ES-I3 (cell line): ENCODE measurements around the gene C19orf44.
"Not testable (repeated sequence)": the region's sequence is repeated elsewhere in the genome, so short reads cannot be mapped to it uniquely, and the experiment has no call there.

Experiments used
- H3K36me3 ChIP-seq: 2 replicates; pipeline ENCODE4 v1.6.1; 2013; ENCODE audit warnings: mild to moderate bottlenecking, low read length, control low read depth, moderate library complexity; ENCODE audit not compliant: insufficient read depth
- H3K4me1 ChIP-seq: 2 replicates; pipeline ENCODE4 v1.6.1; 2013; ENCODE audit warnings: mild to moderate bottlenecking, control low read depth, low read length; ENCODE audit not compliant: insufficient read depth
- H3K9ac ChIP-seq: 2 replicates; pipeline ENCODE4 v1.6.1; 2013; ENCODE audit warnings: low read depth, mild to moderate bottlenecking, low read length, moderate library complexity
- H3K9me3 ChIP-seq: 2 replicates; pipeline ENCODE4 v1.6.1; 2013; ENCODE audit warnings: mild to moderate bottlenecking, low read length, moderate library complexity; ENCODE audit not compliant: control insufficient read depth, insufficient read depth

C19orf44 gene

DNA sequence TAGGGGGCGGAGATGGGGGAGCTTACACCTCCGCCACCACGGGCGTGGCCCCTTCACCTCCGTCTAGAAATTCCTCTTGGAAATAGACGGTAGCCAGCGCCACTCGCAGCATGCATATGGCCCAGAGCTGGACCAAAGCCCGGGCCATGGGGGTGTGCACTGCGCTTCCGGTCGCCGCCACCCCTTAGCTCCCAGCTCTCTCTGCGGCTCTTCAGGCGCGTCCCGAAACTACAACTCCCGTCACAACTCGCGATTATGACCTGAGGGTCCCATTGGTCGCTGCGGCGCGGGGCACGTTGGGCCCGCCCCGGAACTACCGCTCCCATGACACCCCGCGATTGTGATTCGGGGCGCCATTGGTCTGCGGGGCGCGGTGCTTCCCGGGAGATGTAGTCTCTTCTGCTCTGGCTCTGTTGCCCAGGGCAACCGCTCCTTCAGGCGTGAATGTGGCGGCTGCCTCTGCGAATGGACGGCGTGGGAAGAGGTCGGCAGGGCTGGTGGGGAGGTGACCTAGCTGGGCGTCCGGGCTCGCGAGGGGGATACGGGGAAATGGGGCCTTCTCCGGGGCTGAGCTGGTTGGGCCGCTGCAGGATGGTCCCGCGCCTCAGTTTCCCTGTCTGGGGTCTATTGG is at the start of gene C19orf44, which contains the start of gene CALR3:
Gene C19orf44 (plus strand): TSS at position 413 of the 631 bp plus-strand sequence. CDS start 4,399 bp downstream, outside the sequence.
Gene CALR3 (minus strand): TSS at position 186 of the 631 bp plus-strand sequence. CDS start 38 bp downstream, at position 148.
- no peaks in the 10 kb centered on the region for H3K36me3 ChIP-seq
- no peaks in the 10 kb centered on the region for H3K9me3 ChIP-seq
- H3K4me1 ChIP-seq, result 0 out of 2 replicates have a peak, but pooled peaks cover 4% of the 10 kb centered on the region
- peak within 1 kb of the TSS; percentile 82 for H3K9ac ChIP-seq

GRCh38 chr19:16446724-16447368 is 49.3 kb upstream of the C19orf44 start:
- no peak overlapping the region for H3K9ac ChIP-seq

GRCh38 chr19:16448872-16449271 is 47.3 kb upstream of the C19orf44 start:
- peaks cover 18% of the 10 kb centered on the region for H3K4me1 ChIP-seq
- not testable (repeated sequence) for H3K36me3 ChIP-seq, H3K9ac ChIP-seq, H3K9me3 ChIP-seq

More at GRCh38 chr19:16446724-16447368, 49.3 kb upstream of the C19orf44 start:
- no peaks in the 10 kb centered on the region for H3K9me3 ChIP-seq
- no peaks in the 10 kb centered on the region for H3K36me3 ChIP-seq
- H3K4me1 ChIP-seq, result peaks cover 30% of the 10 kb centered on the region

DNA sequence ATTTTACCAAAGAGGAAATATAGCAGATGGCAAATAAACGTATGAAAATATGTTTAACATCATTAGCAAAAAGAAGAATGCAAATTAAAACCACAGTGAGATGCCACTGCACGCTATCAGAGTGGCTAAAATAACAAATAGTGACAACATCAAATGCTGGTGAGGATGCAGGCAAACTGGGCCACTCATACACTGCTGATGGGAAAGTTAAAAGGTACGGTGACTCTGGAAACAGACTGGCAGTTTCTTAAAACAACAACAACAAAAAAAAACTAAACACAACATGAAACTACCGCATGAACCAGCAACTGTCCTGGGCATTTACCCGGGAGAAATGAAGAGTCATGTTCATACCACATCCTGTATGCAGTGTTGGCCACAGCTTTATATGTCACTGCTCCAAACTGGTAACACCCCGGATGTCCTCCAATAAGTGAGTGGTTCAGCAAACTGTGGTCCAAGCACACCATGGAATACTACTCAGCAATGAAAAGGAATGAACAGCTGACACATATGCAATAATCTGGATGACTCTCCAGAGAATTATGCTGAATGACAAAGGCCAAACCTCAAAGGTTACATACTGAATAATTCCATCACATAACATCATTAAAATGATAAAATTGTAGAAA is 46.7 kb upstream of the C19orf44 start:
- H3K9ac ChIP-seq, result no peak overlapping the region
- peaks cover 24% of the 10 kb centered on the region for H3K4me1 ChIP-seq
- no peaks in the 10 kb centered on the region for H3K9me3 ChIP-seq
- H3K36me3 ChIP-seq, result no peaks in the 10 kb centered on the region

DNA sequence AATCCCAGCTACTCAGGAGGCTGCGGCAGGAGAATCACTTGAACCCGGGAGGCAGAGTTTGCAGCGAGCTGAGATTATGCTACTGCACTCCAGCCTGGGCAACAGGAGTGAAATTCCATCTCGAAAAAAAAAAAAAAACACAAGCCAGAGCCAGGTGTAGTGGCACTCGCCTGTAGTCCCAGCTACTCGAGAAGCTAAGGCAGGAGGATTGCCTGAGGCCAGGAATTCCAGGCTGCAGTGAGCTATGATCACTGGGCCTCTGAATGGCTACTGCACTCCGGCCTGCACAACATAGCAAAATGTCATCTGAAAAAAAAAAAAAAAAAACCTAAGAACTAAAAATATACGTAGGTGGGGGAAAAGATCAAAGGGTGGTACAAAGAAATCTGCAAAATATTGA is 43.9 kb upstream of the C19orf44 start:
- Histone ChIP-seq H3K9me3 (no peaks in the 10 kb centered on the region), H3K4me1 (peaks cover 14% of the 10 kb centered on the region), H3K9ac (no peak overlapping the region), H3K36me3 (no peaks in the 10 kb centered on the region)

- no peaks in the 10 kb centered on the region for H3K9me3 ChIP-seq
- no peaks in the 10 kb centered on the region for H3K36me3 ChIP-seq
- H3K4me1 ChIP-seq, result peaks cover 35% of the 10 kb centered on the region
- H3K9ac ChIP-seq, result no peak overlapping the region
These were observed 41.8 kb upstream of the C19orf44 start for GRCh38 chr19:16454351-16454918.

DNA sequence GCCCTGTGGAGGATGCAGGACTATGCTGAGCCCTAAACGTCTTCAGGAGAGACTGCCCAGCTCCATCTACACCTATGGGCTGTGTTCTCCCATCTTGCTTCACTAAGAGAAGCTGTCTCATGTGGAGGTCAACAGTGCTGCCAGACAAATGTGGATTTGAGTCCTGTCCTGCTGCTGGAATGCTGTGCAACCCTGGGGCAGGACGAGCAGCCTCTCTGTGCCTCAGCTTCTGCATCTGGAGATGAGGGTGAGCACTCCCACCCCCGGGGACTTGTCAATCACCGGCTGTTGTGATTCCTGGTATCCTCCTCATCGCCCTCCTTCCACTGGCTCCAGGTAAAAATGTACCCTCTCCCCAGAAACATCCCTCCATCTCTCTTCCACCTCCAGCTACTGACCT is 40.7 kb upstream of the C19orf44 start:
- peaks cover 40% of the 10 kb centered on the region for H3K4me1 ChIP-seq
- no peaks in the 10 kb centered on the region for H3K9me3 ChIP-seq
- no peaks in the 10 kb centered on the region for H3K36me3 ChIP-seq
- H3K9ac ChIP-seq, result no peak overlapping the region

GRCh38 chr19:16456652-16457194 is 39.5 kb upstream of the C19orf44 start:
- H3K4me1 ChIP-seq, result peaks cover 40% of the 10 kb centered on the region
- no peaks in the 10 kb centered on the region for H3K36me3 ChIP-seq
- H3K9me3 ChIP-seq, result no peaks in the 10 kb centered on the region
- no peak overlapping the region for H3K9ac ChIP-seq

- Histone ChIP-seq H3K4me1 (peaks cover 40% of the 10 kb centered on the region), H3K9ac (no peak overlapping the region), H3K36me3 (no peaks in the 10 kb centered on the region), H3K9me3 (no peaks in the 10 kb centered on the region)
These were observed 38.8 kb upstream of the C19orf44 start for GRCh38 chr19:16457195-16457953.

DNA sequence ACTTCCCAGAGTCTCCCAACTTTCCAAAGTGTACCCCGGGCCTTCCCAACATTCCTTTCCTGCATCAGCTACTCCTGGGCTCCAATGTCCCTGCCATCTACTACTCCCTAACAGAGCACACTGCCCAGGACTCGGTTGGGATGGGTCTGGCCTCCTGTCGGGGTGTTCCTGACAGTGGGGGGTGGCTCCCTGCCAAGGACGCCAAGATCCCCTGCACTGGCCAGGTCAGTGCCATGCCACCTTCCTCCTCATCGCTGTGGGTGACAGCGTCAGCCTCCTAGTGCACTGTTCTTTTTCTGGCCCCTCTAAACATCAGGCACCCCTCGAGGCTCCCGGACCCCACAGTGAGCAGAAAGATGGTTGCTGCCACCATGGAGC is 38.3 kb upstream of the C19orf44 start:
- H3K4me1 ChIP-seq, result peaks cover 40% of the 10 kb centered on the region
- no peak overlapping the region for H3K9ac ChIP-seq

GRCh38 chr19:16458391-16459341 is 37.5 kb upstream of the C19orf44 start:
- Histone ChIP-seq H3K4me1 (peaks cover 40% of the 10 kb centered on the region), H3K9ac (no peak overlapping the region), H3K36me3 (no peaks in the 10 kb centered on the region), H3K9me3 (no peaks in the 10 kb centered on the region)

More for the DNA sequence above, 38.3 kb upstream of the C19orf44 start:
- no peaks in the 10 kb centered on the region for H3K9me3 ChIP-seq
- H3K36me3 ChIP-seq, result no peaks in the 10 kb centered on the region

DNA sequence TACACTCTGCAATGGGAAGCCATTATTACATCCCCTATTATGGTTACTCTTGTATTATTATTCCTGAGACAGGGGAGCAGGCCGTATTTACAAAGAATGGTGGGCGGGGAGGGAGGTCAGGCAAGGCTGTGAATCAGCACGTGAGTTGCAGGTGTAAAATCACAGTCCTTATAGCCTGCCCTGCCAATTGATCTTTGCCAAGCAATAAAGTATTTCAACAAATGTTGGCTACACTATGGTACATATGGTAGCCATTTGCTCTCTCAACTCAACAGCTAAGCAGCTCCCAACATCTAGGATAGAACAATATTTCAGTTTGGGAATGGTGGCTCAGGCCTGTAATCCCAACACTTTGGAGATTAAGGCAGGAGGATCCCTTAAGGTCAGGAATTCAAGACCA is 36.5 kb upstream of the C19orf44 start:
- Histone ChIP-seq H3K36me3 (no peaks in the 10 kb centered on the region), H3K4me1 (peaks cover 39% of the 10 kb centered on the region), H3K9ac (no peak overlapping the region), H3K9me3 (no peaks in the 10 kb centered on the region)

DNA sequence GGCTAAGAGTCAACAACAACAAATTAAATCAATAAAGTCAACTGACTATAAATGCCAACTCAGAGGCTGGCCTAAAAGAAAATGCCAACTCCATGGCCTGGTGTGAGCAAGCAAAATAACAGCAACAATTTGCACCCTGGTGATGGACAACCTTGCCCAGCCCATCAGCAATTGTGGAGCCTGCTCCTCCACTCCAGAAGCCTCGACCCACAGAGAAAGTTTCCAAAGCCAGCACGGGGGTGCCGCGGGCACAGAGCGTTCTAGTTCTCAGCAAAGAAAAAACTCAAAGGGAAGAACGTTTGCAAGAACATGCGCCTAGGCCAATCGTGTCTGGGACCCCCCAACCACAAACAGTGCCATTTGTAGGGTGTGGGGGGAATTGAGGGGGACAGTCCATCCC is 35.7 kb upstream of the C19orf44 start:
- no peaks in the 10 kb centered on the region for H3K36me3 ChIP-seq
- H3K9me3 ChIP-seq, result no peaks in the 10 kb centered on the region
- peaks cover 39% of the 10 kb centered on the region for H3K4me1 ChIP-seq
- no peak overlapping the region for H3K9ac ChIP-seq
